ENCODE results near the gene SMOC2.

SMOC2 gene

GRCh38 chr6:168415098-168415992, 25.6 kb upstream of the SMOC2 start:
- no peak for DNase-seq (ENCODE audit: low read depth in 3 of 3)

- no peak for DNase-seq (ENCODE audit: low read depth in 3 of 3)
These were observed 24.9 kb upstream of the SMOC2 start for GRCh38 chr6:168415993-168416530.

DNA sequence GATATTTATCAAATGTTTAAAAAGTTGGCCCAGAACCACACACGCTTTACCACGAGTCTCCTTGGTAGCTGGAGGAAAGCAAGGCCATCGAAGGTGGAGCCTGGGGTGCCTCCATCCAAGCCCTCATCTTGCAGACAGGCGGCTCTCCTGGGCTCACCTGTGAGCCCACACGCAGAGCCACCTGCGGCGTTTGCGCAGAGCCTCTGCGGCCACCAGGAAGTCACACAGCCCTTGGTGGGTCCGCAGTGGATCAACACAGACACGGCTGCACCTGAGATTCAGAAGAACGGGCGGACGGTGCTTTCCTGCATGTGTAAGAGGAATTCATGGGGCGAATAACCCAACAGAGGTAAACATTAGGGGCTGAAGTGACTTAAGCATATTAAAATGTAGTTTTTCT, 24.5 kb upstream of the SMOC2 start:
- DNase-seq (ENCODE audit: low read depth in 3 of 3): no peak

DNA sequence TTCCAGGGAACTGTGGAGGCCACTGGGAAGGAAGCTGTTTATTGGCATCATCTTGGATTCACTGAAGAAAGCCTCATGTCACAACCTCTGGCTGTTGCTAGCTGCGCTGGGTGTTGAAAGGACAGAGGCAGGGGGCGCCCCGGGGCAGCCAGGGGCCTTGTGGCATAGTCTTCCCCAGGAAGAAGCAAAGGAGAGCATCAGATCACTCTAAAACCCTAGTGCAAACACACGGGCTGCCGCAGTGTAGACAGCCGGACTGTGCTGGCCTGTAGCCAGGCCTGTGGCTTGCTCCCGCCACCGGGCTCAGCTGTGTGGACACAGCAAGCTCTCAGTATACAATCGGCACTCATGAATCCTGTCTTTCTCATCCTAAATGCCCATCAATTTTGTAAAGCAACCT, 23.8 kb upstream of the SMOC2 start:
- DNase-seq (ENCODE audit: low read depth in 3 of 3): no peak

- DNase-seq (ENCODE audit: low read depth in 3 of 3): no peak
These were observed 23.1 kb upstream of the SMOC2 start for GRCh38 chr6:168417679-168418557.

DNA sequence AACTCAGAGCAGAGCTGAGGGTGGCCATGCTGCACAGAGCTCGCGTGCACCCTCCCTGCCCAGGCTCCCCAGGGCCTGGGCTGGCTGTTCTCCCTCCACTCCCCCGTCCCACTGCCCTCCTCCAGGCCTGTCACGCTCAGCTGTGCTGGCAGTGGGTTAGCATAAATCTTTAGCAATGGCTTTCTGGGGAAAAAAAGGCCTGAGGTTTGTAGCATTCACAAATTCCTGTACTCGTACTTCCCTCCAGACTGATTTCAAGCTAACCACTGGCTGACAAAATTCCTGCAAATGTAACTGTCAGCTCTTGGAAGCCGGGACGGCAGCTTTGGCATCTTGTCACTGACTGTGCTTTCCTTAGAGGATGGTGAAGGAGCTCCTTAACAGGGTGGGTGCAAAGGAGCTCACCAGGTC, 22.3 kb upstream of the SMOC2 start:
- no peak for DNase-seq (ENCODE audit: low read depth in 3 of 3)

- no peak for DNase-seq (ENCODE audit: low read depth in 3 of 3)
These were observed 21.4 kb upstream of the SMOC2 start for GRCh38 chr6:168419569-168419968.

DNA sequence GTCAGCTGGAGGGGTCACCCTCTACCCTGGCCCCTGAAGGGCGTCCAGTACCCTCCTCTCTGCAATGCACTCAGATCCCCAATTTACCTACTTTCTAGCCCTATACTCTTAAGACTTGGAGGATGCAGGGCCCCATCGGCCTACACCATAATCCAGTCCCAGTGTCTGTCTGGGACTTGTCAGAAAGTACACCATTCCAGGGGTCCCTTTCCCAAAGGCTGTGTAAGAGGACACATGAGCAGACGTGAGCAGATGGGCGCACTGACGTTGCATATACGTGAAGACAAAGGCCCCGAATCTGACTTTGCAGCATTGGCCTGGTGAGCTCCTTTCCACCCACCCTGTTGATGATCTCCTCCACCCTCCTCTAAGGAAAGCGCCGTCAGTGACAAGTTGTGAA, 20.9 kb upstream of the SMOC2 start:
- DNase-seq (ENCODE audit: low read depth in 3 of 3): no peak

DNA sequence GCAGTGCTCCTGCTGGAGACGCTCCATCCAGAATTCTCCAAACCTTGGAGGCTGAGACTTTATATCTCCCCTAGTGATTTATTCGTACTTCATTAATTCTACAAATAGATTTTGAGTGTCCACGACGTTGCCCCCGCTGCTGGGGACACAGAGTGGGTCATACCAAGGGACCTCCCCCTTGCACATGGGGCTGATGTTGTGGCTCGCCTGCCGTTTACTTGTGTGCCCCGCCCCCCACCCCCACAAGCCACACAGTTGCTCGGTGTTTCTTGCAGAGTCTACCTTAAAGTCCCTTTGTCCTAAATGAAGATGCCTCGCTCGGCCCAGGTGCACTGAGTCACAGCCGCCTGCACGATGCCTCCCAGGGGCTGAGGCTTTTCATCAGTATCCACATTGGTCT, 20.3 kb upstream of the SMOC2 start:
- DNase-seq (ENCODE audit: low read depth in 3 of 3): no peak

DNA sequence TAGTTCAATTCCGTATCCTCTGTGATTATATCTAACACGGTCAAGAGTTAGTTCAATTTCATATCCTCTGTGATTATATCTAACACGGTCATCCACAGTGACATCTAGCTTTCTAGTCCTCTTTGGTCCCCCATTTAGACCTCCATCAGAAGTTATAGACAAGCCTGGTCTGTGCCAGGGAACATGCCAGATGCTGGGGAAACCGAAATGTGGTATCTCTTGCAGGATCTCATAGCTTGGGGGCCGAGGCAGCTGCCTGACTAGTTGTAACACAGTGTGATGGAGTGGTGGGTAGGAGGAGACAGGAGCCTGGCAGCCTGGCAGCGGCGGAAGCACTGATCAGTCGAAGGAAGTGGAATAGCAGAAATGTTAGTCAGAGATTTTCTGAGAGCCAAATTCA, 13.8 kb upstream of the SMOC2 start:
- no peak for DNase-seq (ENCODE audit: low read depth in 3 of 3)

DNA sequence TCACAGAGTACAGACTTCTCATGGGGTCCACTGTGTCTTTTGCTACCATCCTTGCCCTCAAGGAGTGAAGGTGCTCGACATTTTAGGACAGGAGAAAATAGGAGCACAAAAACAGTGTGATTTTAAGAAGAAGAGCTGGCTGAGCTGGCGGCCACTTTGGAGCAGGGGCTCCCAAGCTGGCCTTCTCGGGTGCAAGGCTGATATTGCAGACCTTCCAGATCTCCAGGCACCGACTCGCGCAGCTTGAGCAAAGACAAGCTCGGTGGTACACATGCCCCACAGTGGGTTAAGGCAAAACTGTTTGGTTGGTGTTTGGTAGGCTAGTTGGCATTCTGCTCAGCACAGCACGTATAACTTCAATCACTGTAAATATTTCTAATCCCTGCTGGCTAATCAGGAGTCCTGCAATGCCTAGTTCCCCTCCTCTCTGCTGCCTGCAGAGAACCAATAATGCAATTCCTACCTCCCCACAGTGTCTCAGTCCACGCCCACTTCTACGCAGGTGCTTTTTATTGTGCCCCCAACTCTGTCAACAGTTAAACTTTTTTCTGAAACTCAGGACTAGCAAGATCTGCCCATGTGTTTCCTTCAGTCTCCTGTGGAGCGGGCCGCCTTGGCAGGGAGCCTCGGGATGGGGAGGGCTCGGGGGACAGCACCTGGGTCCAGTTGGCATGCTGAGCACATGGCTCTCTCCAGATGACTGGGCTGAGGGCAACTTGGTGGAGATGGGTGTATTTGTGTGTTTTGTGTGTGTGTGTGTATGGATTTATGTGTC, 12.7 kb upstream of the SMOC2 start:
- no peak for DNase-seq (ENCODE audit: low read depth in 3 of 3)

DNA sequence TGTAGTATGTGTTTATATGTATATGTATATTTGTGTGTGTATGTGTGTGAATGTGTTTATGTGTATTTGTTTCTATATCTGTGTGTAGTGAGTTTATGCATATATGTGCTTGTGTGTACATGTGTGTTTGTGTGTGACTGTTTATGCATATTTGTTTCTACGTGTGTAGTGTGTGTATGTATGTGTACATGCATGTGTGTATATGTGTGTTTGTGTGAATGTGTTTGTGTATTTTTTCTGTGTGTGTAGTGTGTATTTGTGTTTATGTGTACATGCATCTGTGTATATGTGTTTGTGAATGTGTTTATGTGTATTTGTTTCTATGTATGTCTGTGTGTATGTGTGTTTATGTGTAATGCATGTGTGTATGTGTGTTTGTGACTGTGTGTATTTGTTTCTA, 12.1 kb upstream of the SMOC2 start:
- DNase-seq (ENCODE audit: low read depth in 3 of 3): no peak

GRCh38 chr6:168432196-168432595, 8.8 kb upstream of the SMOC2 start:
- DNase-seq (ENCODE audit: low read depth in 3 of 3): no peak

- DNase-seq (ENCODE audit: low read depth in 3 of 3): no peak
These were observed 7.1 kb upstream of the SMOC2 start for GRCh38 chr6:168433898-168434297.

- DNase-seq (ENCODE audit: low read depth in 3 of 3): no peak
These were observed 6.5 kb upstream of the SMOC2 start for GRCh38 chr6:168434505-168434904.

DNA sequence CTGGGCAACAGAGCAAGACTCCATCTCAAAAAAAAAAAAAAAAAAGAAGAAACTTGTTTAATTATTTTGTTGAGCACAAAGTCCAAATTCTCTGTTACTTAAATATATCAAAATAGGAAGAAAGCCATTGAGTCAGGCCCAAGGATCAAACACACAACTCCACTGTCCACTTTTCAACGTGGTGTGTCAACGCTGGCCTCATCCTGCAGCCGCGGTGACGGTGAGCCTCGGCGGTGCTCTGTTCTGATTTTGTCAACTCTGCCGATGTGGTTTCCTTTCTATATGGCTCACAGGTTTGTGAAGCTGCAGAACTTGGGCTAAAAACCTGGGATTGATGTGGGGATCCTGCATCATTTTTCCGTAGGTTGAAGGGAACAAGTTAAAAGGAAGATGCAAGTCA, 3.2 kb upstream of the SMOC2 start:
- no peak for DNase-seq (ENCODE audit: low read depth in 3 of 3)

GRCh38 chr6:168438783-168439520, 2.0 kb upstream of the SMOC2 start:
- DNase-seq (ENCODE audit: low read depth in 3 of 3): no peak

DNA sequence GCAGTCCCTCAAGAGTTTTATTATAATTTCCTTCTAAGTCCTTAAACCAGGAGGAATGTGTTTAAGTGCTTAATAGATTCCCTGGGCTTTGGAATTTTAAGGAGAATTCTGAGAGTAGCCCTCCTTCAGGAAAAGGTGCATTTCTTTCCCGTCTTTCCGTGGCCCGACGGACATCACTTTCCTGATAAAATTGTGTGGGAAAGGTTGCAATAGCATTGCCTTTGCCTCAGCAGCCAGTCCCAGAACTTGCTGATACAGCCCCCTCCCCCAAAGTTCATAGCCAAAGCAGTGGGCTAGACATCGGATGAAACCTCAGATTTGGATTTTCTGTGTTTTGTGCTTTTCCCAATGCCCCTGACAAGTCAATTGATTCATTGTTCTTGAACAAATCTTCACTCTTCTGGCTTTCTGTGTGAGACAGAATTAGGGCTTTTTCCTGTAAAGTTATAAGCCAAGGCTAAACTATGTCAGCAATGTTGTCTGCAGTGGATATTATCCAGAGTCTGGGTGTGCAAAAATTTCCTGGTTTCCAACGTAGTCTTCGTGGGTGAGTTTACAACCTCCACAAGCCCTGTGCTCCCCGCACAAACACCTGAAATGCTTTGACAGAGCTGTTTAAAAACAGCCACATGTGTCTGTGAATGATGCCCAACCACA, 1.1 kb upstream of the SMOC2 start:
- DNase-seq (ENCODE audit: low read depth in 3 of 3): no peak

- DNase-seq (ENCODE audit: low read depth in 3 of 3): no peak
These were observed 729 bp downstream of the SMOC2 start for GRCh38 chr6:168441434-168442391.
